GM19351 (cell line): ENCODE results near the gene CARD19.
"Not testable (repeated sequence)": the region's sequence is repeated elsewhere in the genome, so short reads cannot be mapped to it uniquely, and the experiment has no call there.

ENCODE experiments used
- ATAC-seq: cut with Tn5 transposase; IDR thresholded peaks from one replicate; pipeline ENCODE4 v1.9.1; 2021; ENCODE audit warnings: mild to moderate bottlenecking, moderate library complexity; ENCODE audit not compliant: unreplicated experiment

The CARD19 gene

DNA sequence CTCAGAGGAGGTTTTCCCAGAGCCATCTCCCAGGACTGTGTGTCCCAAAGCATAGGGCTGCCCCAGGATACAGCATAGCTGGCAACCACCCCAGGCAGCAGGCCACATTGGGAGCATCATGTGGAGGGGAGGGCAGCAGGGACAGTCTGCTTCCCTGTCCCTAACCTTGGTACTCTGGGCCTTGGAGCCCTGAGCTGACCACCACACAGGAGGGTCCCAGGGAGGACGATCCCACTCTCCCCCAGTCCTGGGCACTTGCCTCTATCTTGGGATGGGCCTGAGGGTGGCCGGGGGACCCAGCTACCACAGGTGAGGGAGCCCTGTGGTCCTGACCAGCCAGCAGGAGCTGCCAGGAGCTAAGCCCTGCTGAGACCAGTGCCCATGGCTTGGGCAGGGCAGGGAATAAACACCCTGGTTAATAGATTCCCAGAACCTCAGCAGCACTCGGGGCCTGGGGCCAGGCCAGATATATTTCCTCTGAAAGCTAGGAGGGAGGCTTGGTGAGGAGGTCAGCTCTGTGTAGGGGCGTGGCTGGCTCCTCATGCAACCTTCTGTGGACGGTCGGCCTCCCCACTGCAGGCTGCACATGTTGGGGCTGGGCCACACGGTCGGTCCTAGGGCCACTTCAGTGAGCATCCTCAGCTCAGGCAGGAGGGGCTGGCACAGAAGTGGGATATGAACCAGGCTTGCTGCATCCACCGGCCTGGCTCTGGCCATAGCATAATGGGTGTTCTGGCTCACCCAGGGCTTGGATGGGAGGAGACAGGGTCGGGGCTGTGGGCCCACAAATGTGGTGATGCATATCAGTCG lies 33.9 kb downstream of the CARD19 start:
- no peak for ATAC-seq

- ATAC-seq, result no peak
Measured at GRCh38 chr9:93130861-93131481, 35.0 kb downstream of the CARD19 start.

- no peak for ATAC-seq
Measured at GRCh38 chr9:93131599-93132286, 35.7 kb downstream of the CARD19 start.

GRCh38 chr9:93132287-93132927 lies 36.4 kb downstream of the CARD19 start:
- ATAC-seq, result no peak

DNA sequence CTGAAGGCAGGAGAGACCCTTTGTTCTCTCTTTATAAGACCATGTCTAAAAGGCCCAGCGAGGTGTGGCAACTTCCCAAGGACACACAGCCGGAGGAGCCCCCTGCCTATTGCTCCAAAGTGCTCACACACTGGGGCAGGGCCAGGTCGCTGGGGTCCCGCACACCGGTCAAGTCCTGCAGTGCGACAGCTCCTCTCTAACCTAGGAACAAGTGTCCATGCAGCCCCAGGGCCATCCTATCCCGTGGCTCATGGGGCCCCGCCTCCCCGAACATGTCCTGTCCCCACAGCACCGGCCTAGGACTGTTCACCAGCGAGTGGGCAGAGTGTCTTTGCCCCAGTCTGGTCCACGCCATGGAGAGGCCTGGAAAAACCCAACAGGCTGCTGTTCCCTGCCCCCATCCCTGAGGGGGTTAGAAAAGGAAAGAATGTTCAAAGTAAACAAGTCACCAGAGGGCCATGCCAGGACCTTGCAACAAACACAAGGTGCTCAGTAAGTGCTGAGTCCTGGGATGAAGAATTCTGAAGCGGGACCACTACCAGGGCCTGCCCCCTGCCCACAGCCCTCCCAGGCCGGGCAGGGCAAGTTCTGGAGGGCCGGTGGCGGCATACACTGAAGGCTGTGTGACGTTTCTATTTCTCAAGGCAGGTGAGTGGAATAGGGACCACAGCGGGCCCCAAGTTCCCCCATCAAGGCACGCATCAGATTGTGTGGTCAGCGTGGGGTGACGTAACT lies 37.1 kb downstream of the CARD19 start:
- peak; percentile 47 for ATAC-seq

- ATAC-seq, result no peak
Measured at GRCh38 chr9:93133681-93134014, 37.6 kb downstream of the CARD19 start.

DNA sequence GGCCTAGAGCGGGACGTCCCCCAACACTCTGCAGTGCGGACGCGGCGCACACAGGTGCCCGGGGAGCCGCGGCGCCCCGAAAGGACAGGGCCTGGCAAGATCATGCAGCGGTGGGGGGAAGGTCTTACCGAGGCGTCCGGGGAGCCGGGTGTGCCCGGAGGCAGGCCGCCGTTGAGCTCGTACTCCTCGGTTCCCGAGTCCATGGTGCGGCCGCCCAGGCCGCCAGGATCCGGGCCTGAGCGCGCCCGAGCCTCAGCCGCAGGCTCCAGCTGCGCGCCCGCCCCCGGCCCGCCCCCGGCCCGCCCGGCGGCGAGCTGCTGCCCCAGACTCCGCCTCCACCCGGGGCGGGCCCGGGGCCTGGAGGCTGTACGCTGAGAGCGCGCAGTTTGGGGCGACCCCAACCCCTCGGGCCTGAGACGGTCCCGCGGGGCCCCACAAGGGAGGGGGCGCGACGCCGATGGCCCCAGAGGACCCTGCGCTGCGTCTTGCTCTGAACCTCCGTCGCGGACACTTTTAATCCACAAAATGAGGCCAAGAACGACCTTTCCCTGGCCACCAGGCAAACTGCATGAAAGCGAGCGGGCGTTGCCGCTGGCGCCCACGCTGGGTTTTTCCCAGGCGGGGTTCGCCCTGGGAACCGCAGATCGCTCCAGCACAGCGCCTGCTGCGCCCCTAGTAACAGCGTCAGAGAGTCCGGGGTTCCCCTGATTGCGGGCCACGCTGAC lies 38.2 kb downstream of the CARD19 start, which contains the start of gene NINJ1:
Gene NINJ1 (minus strand): TSS at position 237 of the 725 bp plus-strand sequence. CDS start 34 bp downstream, at position 203.
- ATAC-seq, result peak; percentile 76

DNA sequence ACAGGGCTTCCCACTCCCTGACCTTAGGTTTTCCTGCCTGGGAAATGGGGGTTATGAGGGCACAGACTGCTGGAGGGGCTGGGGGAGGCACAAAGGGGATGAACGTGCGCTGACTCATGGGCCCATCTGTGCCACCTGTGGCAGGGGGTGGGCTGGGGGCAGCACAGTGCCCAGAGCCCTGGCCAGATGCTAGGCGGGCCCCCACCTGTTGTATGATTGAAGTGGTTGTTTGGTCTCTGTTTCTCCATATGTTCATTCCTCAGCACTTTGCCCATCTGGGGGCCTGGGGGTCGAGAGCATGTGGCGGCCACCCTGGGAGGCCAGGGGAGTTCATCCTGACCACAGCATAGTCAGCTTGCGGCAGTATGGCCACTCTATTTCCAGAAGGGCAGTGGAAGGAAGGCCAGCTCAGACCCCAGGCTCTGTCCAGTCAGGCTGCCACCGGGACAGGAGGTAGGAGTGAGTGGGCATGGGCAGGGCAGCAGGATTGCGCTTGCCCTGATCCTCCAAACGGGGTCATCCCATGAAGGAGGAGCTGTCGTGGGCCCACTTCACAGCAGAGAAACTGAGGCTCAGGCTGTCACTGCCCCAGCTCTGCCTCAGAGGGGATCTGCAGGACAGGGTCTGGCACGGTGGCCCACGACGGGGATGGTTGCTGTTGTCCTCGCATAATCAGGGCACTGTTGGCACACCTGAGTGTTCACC lies 38.9 kb downstream of the CARD19 start:
- ATAC-seq, result no peak

GRCh38 chr9:93136011-93136440 lies 40.0 kb downstream of the CARD19 start:
- ATAC-seq, result no peak

- no peak for ATAC-seq
Measured at GRCh38 chr9:93137362-93137761, 41.3 kb downstream of the CARD19 start.

DNA sequence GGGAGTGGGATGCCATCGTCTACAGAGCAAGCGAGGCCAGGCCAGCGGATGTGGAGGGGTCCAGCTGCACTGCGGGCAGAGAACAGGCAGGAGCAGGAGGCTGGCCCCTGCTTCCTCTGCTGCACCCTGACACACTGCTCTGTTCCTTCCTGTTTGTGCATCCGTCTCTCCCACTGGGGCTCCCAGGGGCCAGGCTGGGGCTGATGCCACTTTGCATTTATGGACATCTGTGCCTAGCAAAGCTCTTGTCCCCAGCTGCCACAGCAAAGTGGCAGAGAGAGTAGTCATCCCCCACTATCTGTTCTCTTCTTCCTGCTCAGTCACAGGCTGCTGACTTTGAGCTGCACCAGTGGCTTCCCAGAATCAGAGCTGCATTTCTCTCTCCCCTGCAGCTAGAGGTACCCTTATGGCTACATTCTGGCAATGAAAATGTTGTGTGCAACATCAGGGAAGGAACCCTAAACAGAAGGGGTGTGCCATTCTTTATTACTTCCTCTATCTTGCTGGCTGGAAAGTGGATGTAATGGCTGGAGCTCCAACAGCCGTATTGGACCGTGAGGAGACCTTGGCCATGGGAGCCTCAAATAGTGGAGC lies 42.3 kb downstream of the CARD19 start:
- no peak for ATAC-seq

DNA sequence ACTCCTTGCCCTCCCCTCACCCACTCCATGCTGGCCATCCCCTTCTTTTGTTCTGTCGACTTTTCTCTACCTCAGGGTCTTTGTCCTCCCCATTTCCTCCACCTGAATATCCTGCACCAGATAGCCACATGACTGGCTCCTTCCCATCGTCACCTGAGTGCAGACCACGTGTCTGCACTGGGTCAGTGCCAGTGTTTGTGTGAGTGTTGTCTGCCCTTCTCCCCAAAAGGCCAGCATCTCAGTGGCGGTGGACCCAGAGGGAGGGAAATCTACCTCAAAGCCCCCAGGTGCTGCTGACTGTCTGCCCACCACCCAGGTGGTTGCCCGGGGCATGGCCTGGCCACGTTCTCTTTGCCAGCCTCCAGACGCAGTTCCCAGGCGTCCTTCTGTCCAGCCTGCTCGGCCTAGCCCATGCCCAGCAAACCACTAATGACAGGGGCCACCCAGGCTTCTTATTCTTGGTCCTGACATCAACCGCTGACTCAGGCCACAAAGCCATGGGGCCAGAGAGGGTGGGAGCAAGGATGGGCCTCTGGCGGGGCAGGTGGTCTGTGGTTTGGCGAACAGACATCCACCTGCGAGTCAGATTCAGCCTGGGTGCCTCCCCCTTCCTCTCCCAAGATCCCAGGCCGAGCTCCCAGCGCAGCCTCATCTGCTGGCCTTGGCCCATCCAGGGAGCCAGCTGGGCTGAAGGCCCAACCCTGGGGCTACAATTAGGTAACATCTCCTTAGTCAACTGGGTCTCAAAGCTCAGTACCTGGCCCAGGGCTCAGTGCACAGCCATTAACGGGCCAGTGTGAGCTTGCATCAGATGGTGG lies 43.6 kb downstream of the CARD19 start:
- ATAC-seq, result no peak

DNA sequence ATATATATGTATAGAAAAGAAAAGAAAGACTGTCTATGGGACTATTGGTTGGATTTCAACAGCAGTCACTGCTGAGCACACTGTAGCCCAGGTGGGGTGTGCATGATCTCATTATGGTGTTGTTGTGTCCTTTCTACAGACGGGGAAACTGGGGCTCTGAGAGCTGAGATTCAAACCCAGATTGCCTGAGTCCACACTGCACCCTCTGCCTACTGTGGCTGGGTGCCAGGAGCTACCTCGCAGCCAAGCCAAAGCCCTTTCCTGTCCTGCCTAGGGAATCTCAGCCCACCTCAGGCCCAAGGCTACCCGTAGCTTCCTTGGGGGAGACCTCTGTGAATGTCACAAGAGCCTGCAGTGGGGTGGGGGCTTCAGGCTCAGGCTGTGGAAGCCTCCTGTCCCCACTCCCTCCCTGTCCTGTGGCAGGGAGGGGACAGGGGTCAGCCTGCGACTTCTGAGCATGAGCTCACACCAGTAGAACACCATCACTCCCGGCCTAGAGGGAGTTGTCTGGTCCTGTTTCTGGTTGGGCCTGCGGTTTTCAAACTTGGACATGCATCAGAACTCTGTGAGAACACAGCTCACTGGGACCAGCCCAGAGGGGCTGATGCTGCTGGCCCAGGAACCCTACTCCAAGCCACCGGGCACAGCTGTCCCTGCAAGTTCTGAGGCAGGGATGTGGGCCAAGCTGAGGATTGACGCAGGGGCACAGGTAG lies 45.9 kb downstream of the CARD19 start:
- ATAC-seq, result no peak

- no peak for ATAC-seq
Measured at GRCh38 chr9:93143830-93144530, 48.0 kb downstream of the CARD19 start.

GRCh38 chr9:93146696-93147095 lies 50.7 kb downstream of the CARD19 start:
- not testable (repeated sequence) for ATAC-seq

GRCh38 chr9:93147632-93148031 lies 51.6 kb downstream of the CARD19 start:
- no peak for ATAC-seq

DNA sequence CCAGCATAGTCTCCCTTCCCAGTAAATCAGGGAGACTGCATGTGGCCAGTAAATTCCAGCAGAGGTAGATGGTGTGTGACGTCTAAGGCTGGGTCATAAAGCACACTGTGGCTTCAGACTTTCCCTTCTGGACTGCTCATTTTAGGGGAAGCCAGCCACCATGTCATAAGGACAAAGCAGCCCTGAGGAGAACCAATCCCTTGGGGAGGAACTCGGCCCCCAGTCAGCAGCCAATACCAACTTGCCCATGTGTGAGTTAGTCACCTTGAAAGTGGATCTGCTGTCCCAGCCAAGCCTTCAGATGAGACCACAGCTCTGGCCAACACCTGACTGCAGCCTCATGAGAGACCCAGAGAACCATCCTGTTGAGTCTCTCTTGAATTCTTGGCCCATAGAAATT lies 52.7 kb downstream of the CARD19 start:
- no peak for ATAC-seq
